Pancreas (tissue), 10 donors: Measurements from ENCODE around the gene CDH2. TPM values are rescaled to one million over a fixed set of nuclear protein-coding genes. Genes with fewer than 3 reads are reported as not detected.

Experiments
- ATAC-seq, 4 donors: fragments of 200-7000 bp; cut with Tn5 transposase; one replicate each; pipeline versions ENCODE4 v1.8.0 to v1.9.1; 2020; ENCODE audit warnings: mild to moderate bottlenecking in 4 of 4, moderate library complexity in 4 of 4
- DNase-seq, 6 donors: peaks; one replicate each; pipeline ENCODE4 v3.0.0-alpha.2; 2020
- FAIRE-seq: peaks from 2 replicates; lab custom pipeline; 2012; peaks lifted over from hg19 to GRCh38; lab: Jason Lieb, UNC
- H3K27ac ChIP-seq, 4 donors: fragments of 200-600 bp; sonication (generic); 1 replicate in 3 of 4; 2 replicates in 1 of 4; pipeline versions ENCODE4 v1.5.0 to v1.8.0; 2020
- H3K27me3 ChIP-seq, 4 donors: fragments of 200-600 bp; one replicate each; pipeline ENCODE4 v1.8.0; 2021
- H3K36me3 ChIP-seq, 3 donors: fragments of 200-600 bp; sonication (generic) in 1 of 3; one replicate each; pipeline versions ENCODE4 v1.5.0 to v1.8.0; 2020 to 2021
- H3K4me1 ChIP-seq, 3 donors: fragments of 200-600 bp; one replicate each; pipeline ENCODE4 v1.8.0; 2021
- H3K4me3 ChIP-seq, 4 donors: fragments of 200-600 bp; sonication (generic) in 2 of 4; one replicate each; pipeline versions ENCODE4 v1.5.0 to v1.8.0; 2020 to 2021
- H3K9me3 ChIP-seq, 4 donors: fragments of 200-600 bp; one replicate each; pipeline ENCODE4 v1.8.0; 2021
- CTCF ChIP-seq, 4 donors: fragments of 200-600 bp; sonication (generic) in 3 of 4; IDR thresholded peaks; one replicate each; pipeline versions ENCODE4 v1.5.0 to v1.8.0; 2021; ENCODE audit warnings: antibody characterized with exemption in 4 of 4
- WGBS, 2 donors: extraction: QIAGEN DNeasy Blood & Tissue Kit; methylation state at CpG; one replicate each; pipeline ENCODE4 v1.1.7; 2013; 5-methylcytosine and 5-hydroxymethylcytosine counted together
- intact Hi-C, 3 donors: fragments of 100-400 bp; cut with DNase I; formaldehyde crosslinking; loops; one replicate each; pipeline versions ENCODE4 v1.11.1 to v1.14.2; 2022
- polyA plus RNA-seq, 2 donors: library from polyadenylated mRNA; stranded (reverse); fragments of 200-250 nt; gene quantifications; one replicate each; pipeline ENCODE4 v1.2.3, GENCODE V29; 2013
- total RNA-seq, 6 donors: library from RNA; stranded (reverse); fragmentation: NEBNext Ultra II Directional in 4 of 6; extraction: Animal tissue kit (Norgen Biotek cat#: 25700) in 4 of 6; gene quantifications; one replicate each; pipeline versions ENCODE4 v1.2.1 to v1.2.4, GENCODE V29; 2021 to 2023
- donor health status: healthy with polysubstance abuse.
- donor health status: DM: no; HTN: no; CAD: no; lungs with moderate emphysema.
- donor health status: DM: no; HTN: no; CAD: no.
- donor health status: control.
- donor health status: control.
- donor health status: Bipolar disorder and iron deficiency.
- donor health status: DM: yes; HTN: yes; CAD: no.
- donor health status: DM: no; HTN: no; CAD: no.
- donor health status: DM: no; HTN: no; CAD: no.
- donor health status: DM: yes; HTN: yes; CAD: no.

The CDH2 gene
- total and polyA plus RNA-seq, 8 donors = 0.15 to 2.9 (median 0.93) TPM

DNA sequence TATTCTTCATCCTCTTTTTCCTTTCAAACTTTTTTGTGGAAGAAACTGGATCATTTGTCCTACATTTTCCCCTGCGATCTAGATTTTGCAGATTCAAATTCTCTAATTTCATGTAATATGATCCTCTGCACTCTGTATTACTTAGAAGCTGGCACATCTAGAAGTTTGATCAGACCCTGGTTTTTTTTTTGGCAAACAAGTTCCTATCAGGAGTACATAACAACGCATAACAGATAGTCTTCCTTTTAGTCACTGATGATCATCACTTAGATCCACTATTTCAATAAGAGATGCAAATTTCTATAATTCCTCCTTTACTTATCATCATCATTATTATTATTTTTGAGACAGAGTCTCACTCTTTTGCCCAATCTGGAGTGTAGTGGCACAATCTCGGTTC, 117.1 kb downstream of the CDH2 start:
- H3K4me3 ChIP-seq = no peak overlapping the region
- H3K27ac ChIP-seq = no peak overlapping the region
- H3K4me1 ChIP-seq = no peaks in the 10 kb centered on the region
- intact Hi-C loops = no loop called here
- ATAC-seq (no peak), FAIRE-seq (no peak), DNase-seq (no peak)
- no peaks in the 10 kb centered on the region for H3K9me3 ChIP-seq
- no peaks in the 10 kb centered on the region for H3K36me3 ChIP-seq
- WGBS, 2 donors = 60 to 82% methylated on average over 3 of the region's 3 CpGs
- TF ChIP-seq CTCF (IDR thresholded peaks at IDR 0.05) = no peak
- H3K27me3 ChIP-seq = no peaks in the 10 kb centered on the region

- H3K4me3 ChIP-seq = no peak overlapping the region
- no peak for TF ChIP-seq CTCF (IDR thresholded peaks at IDR 0.05)
- H3K9me3 ChIP-seq = no peaks in the 10 kb centered on the region
- no peaks in the 10 kb centered on the region for H3K27me3 ChIP-seq
- H3K27ac ChIP-seq = no peak overlapping the region
- no peak for FAIRE-seq
- no peak for DNase-seq
- intact Hi-C loops = no loop called here
- H3K4me1 ChIP-seq = no peaks in the 10 kb centered on the region
- ATAC-seq = no peak
- H3K36me3 ChIP-seq = no peaks in the 10 kb centered on the region
These were observed 126.4 kb downstream of the CDH2 start for GRCh38 chr18:28050545-28050944.

GRCh38 chr18:28048612-28049011, 128.3 kb downstream of the CDH2 start:
- intact Hi-C loops = no loop called here
- 64 to 70% methylated on average over 2 of the region's 2 CpGs for WGBS, 2 donors
- ATAC-seq (no peak), DNase-seq (no peak), FAIRE-seq (no peak)
- Histone ChIP-seq H3K36me3 (no peaks in the 10 kb centered on the region), H3K4me1 (no peaks in the 10 kb centered on the region), H3K4me3 (no peak overlapping the region), H3K27me3 (no peaks in the 10 kb centered on the region), H3K27ac (no peak overlapping the region), H3K9me3 (no peaks in the 10 kb centered on the region)
- TF ChIP-seq CTCF (IDR thresholded peaks at IDR 0.05) = no peak

- 65 to 82% methylated on average over 3 of the region's 3 CpGs for WGBS, 2 donors
- Histone ChIP-seq H3K27me3 (no peaks in the 10 kb centered on the region), H3K4me3 (no peak overlapping the region), H3K36me3 (no peaks in the 10 kb centered on the region), H3K9me3 (no peaks in the 10 kb centered on the region), H3K4me1 (no peaks in the 10 kb centered on the region), H3K27ac (no peak overlapping the region)
- DNase-seq (no peak), FAIRE-seq (no peak), ATAC-seq (no peak)
- intact Hi-C loops = no loop called here
- no peak for TF ChIP-seq CTCF (IDR thresholded peaks at IDR 0.05)
These were observed 131.1 kb downstream of the CDH2 start for GRCh38 chr18:28045880-28046279.

DNA sequence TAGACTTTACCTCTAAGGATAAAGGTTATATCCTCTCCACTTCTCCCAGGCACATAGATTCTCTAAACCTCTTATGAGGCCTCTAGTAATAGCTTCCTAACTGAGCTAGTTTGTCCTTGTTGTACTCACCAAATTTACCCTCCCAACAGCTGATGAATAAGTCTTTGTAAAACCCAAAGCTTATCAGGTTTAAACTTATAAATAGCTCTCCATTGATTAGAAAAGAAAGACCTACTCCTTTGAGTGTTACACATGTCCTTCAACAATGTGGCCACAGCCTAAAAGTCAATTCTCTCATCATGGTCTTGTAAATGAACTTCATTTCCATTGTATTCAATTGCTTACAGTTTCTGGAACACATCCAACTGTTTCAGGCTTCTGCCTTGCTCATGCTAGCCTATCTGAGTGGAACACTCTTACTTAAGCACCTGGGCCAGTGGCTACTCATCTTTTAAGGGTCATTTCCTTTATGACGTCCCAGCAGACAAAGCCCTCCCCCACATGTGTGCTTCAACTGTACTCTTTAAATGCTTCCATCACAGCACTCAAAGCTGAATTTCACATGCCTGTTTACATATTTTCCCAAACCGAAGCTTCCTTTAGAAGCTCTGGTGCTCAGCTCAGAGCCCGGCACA, 131.6 kb downstream of the CDH2 start:
- no peak for TF ChIP-seq CTCF (IDR thresholded peaks at IDR 0.05)
- H3K9me3 ChIP-seq = no peaks in the 10 kb centered on the region
- H3K27ac ChIP-seq = no peak overlapping the region
- ATAC-seq = no peak
- H3K27me3 ChIP-seq = no peaks in the 10 kb centered on the region
- H3K36me3 ChIP-seq = no peaks in the 10 kb centered on the region
- 41 to 61% methylated on average over 3 of the region's 3 CpGs for WGBS, 2 donors
- no peak overlapping the region for H3K4me3 ChIP-seq
- no peak for FAIRE-seq
- DNase-seq = no peak
- intact Hi-C loops = no loop called here
- no peaks in the 10 kb centered on the region for H3K4me1 ChIP-seq
